HG03196 (cell line): Measurements from ENCODE around the gene SNAPC3.

Source experiments
- ATAC-seq: cut with Tn5 transposase; IDR thresholded peaks from one replicate; pipeline ENCODE4 v1.9.1; 2021; ENCODE audit not compliant: unreplicated experiment

SNAPC3 gene

GRCh38 chr9:15491950-15492349 is 69.3 kb downstream of the SNAPC3 start:
- ATAC-seq, result no peak

GRCh38 chr9:15492485-15493150 is 69.9 kb downstream of the SNAPC3 start:
- no peak for ATAC-seq

- ATAC-seq, result no peak
Observed at GRCh38 chr9:15498246-15498995, 75.7 kb downstream of the SNAPC3 start.

- no peak for ATAC-seq
Observed at GRCh38 chr9:15499139-15499538, 76.5 kb downstream of the SNAPC3 start.

- no peak for ATAC-seq
Observed at GRCh38 chr9:15501179-15501578, 78.5 kb downstream of the SNAPC3 start.

- no peak for ATAC-seq
Observed at GRCh38 chr9:15501803-15502202, 79.1 kb downstream of the SNAPC3 start.

GRCh38 chr9:15505921-15506320 is 83.2 kb downstream of the SNAPC3 start:
- ATAC-seq, result no peak

- peak; percentile 34 for ATAC-seq
Observed at GRCh38 chr9:15509931-15510788, 87.5 kb downstream of the SNAPC3 start.

- peak; percentile 86 for ATAC-seq
Observed at GRCh38 chr9:15510789-15511575, 88.3 kb downstream of the SNAPC3 start, which contains the start of gene PSIP1. Gene PSIP1, minus strand, starts transcription at chr9:15510970. Its CDS starts 782 bp downstream, at chr9:15510188.
